ENCODE measurements around the gene EN2.

DNA sequence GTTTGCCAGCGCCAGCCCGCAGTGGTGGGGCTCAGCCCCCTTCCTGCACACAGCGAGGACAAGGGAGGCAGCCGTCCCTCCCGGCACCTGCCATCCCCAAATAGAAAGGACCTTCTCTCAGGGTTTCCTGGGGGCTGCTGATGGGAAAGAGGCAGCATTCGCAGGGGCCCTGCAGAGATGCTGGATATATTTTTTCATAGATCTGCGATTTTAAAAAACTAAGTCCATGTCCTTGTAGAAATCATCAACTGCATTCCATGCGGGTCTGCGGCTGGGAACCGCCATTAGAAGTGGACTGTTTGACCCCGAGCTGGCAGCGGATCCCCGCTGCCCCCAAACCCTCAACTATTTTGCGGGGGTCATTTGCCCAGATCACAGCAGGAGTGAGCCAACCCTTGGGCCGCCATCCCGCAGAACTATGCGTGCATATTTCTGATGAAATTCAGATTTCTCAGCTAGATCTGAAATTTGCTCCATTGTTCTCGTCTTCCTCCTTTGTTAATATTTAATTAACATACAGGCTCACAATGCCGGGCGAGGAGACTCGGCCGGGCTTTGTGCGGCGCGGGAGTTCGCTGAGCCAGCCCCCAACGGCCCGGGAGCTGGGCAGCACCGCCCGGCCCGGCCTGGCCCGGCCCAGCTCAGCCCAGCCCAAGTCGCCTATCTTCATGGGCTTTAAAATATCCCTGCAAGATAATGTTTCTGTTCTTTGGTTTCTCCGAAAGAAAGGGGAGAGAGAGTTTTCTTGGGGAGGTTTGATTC is 2.0 kb downstream of the EN2 start:
- TF ChIP-seq, protein P1, sequence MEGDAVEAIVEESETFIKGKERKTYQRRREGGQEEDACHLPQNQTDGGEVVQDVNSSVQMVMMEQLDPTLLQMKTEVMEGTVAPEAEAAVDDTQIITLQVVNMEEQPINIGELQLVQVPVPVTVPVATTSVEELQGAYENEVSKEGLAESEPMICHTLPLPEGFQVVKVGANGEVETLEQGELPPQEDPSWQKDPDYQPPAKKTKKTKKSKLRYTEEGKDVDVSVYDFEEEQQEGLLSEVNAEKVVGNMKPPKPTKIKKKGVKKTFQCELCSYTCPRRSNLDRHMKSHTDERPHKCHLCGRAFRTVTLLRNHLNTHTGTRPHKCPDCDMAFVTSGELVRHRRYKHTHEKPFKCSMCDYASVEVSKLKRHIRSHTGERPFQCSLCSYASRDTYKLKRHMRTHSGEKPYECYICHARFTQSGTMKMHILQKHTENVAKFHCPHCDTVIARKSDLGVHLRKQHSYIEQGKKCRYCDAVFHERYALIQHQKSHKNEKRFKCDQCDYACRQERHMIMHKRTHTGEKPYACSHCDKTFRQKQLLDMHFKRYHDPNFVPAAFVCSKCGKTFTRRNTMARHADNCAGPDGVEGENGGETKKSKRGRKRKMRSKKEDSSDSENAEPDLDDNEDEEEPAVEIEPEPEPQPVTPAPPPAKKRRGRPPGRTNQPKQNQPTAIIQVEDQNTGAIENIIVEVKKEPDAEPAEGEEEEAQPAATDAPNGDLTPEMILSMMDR (IDR thresholded peaks at IDR 0.05): no peak
- TF ChIP-seq POLR2AphosphoS5 (IDR thresholded peaks at IDR 0.05) (no peak), POLR2A (IDR thresholded peaks at IDR 0.05) (no peak), EP300 (IDR thresholded peaks at IDR 0.05; ENCODE audit: low read depth) (no peak)

Measured in transverse colon (tissue), 4 donors.